ENCODE results near the gene PSME2.

DNA sequence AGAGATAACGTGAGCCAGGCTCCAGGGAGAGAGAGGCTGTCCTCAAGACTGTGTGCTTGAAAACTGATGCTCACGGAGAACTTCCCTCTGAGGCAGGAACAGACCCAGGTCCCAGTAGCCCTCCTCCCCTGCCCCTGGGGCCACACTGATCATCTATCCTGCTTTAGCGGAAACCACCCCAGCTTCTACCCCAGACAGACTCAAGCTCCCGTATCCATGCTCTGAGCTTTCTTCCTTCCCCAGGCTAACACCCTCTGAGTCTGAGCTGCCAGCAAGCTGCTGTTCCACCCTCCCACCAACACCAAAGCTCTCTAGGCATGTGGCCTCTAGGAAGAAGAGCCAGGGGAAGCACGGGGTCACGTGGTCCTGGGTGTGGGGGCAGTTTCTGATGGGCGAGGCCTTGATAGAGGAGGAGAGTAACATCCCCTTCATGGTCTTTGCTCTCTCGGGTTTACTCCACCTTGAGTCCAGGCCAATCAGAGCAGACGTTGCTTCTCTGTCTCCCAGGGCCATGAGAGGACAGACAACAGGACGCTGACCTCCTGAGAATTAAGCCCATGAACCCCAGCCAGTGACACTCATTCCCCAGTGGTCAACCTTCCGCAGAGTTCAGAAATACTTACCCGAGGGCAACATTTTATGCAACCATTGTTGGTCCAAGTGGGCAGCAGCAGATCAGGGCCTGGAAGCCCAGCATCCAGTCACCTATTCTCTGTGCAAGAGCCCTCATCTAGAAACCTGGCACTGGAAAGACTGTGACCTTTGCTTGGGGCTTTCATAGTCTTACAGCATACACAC lies 50.9 kb downstream of the PSME2 start:
- TF ChIP-seq, protein P1, sequence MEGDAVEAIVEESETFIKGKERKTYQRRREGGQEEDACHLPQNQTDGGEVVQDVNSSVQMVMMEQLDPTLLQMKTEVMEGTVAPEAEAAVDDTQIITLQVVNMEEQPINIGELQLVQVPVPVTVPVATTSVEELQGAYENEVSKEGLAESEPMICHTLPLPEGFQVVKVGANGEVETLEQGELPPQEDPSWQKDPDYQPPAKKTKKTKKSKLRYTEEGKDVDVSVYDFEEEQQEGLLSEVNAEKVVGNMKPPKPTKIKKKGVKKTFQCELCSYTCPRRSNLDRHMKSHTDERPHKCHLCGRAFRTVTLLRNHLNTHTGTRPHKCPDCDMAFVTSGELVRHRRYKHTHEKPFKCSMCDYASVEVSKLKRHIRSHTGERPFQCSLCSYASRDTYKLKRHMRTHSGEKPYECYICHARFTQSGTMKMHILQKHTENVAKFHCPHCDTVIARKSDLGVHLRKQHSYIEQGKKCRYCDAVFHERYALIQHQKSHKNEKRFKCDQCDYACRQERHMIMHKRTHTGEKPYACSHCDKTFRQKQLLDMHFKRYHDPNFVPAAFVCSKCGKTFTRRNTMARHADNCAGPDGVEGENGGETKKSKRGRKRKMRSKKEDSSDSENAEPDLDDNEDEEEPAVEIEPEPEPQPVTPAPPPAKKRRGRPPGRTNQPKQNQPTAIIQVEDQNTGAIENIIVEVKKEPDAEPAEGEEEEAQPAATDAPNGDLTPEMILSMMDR (IDR thresholded peaks at IDR 0.05) = no peak
- no peak for TF ChIP-seq POLR2A (IDR thresholded peaks at IDR 0.05)

Measured in heart left ventricle (tissue), 13 donors.